ENCODE data around the gene THAP4. TPM values are rescaled to one million over a fixed set of nuclear protein-coding genes. Genes with fewer than 3 reads are reported as not detected.

The THAP4 gene
- total RNA-seq, 1 donor = 36.7 TPM

GRCh38 chr2:241672243-241673188 is 35.6 kb upstream of the THAP4 start:
- no peak for TF ChIP-seq CTCF (IDR thresholded peaks at IDR 0.05; ENCODE audit: insufficient read depth, low read depth, low read length)
- DNase-seq (ENCODE audit: low read depth) = no peak
- no peak overlapping the region for H3K4me3 ChIP-seq (ENCODE audit: low read depth, low read length)

- TF ChIP-seq CTCF (IDR thresholded peaks at IDR 0.05; ENCODE audit: insufficient read depth, low read depth, low read length) = no peak
- H3K4me3 ChIP-seq (ENCODE audit: low read depth, low read length) = no peak overlapping the region
- DNase-seq (ENCODE audit: low read depth) = no peak
Measured at GRCh38 chr2:241671457-241672240, 34.7 kb upstream of the THAP4 start.

GRCh38 chr2:241670333-241671110 is 33.6 kb upstream of the THAP4 start:
- DNase-seq (ENCODE audit: low read depth) = no peak
- no peak for TF ChIP-seq CTCF (IDR thresholded peaks at IDR 0.05; ENCODE audit: insufficient read depth, low read depth, low read length)
- H3K4me3 ChIP-seq (ENCODE audit: low read depth, low read length) = no peak overlapping the region

- no peak for TF ChIP-seq CTCF (IDR thresholded peaks at IDR 0.05; ENCODE audit: insufficient read depth, low read depth, low read length)
- DNase-seq (ENCODE audit: low read depth) = no peak
- H3K4me3 ChIP-seq (ENCODE audit: low read depth, low read length) = no peak overlapping the region
Measured at GRCh38 chr2:241668839-241669238, 31.9 kb upstream of the THAP4 start.

GRCh38 chr2:241668354-241668753 is 31.4 kb upstream of the THAP4 start:
- H3K4me3 ChIP-seq (ENCODE audit: low read depth, low read length) = no peak overlapping the region
- no peak for TF ChIP-seq CTCF (IDR thresholded peaks at IDR 0.05; ENCODE audit: insufficient read depth, low read depth, low read length)
- DNase-seq (ENCODE audit: low read depth) = no peak

GRCh38 chr2:241666627-241667400 is 29.9 kb upstream of the THAP4 start:
- no peak for DNase-seq (ENCODE audit: low read depth)
- TF ChIP-seq CTCF (IDR thresholded peaks at IDR 0.05; ENCODE audit: insufficient read depth, low read depth, low read length) = no peak
- H3K4me3 ChIP-seq (ENCODE audit: low read depth, low read length) = no peak overlapping the region
